HG03442 (cell line): ENCODE results near the gene VANGL2.

Experiments
- ATAC-seq: cut with Tn5 transposase; IDR thresholded peaks from one replicate; pipeline ENCODE4 v1.9.1; 2021; ENCODE audit warnings: mild to moderate bottlenecking, moderate library complexity; ENCODE audit not compliant: unreplicated experiment

VANGL2 gene

GRCh38 chr1:160400223-160400645 is at the start of gene VANGL2:
Gene VANGL2 (plus strand): TSS chr1:160400564. CDS start chr1:160415838, 15,274 bp downstream.
- ATAC-seq, result no peak

GRCh38 chr1:160351629-160352028 is 48.7 kb upstream of the VANGL2 start:
- no peak for ATAC-seq

- ATAC-seq, result no peak
Measured at GRCh38 chr1:160352555-160352954, 47.8 kb upstream of the VANGL2 start.

- no peak for ATAC-seq
Measured at GRCh38 chr1:160353223-160353622, 47.1 kb upstream of the VANGL2 start.

- ATAC-seq, result no peak
Measured at GRCh38 chr1:160354388-160354985, 45.9 kb upstream of the VANGL2 start.

- ATAC-seq, result no peak
Measured at GRCh38 chr1:160357286-160358002, 42.9 kb upstream of the VANGL2 start.

- ATAC-seq, result no peak
Measured at GRCh38 chr1:160358073-160358472, 42.3 kb upstream of the VANGL2 start.

GRCh38 chr1:160359559-160360226 is 40.7 kb upstream of the VANGL2 start:
- no peak for ATAC-seq

GRCh38 chr1:160360227-160360695 is 40.1 kb upstream of the VANGL2 start:
- ATAC-seq, result no peak

- no peak for ATAC-seq
Measured at GRCh38 chr1:160361199-160361598, 39.2 kb upstream of the VANGL2 start.

GRCh38 chr1:160361814-160362167 is 38.6 kb upstream of the VANGL2 start:
- ATAC-seq, result no peak

- no peak for ATAC-seq
Measured at GRCh38 chr1:160362168-160362957, 38.0 kb upstream of the VANGL2 start.

GRCh38 chr1:160363010-160363409 is 37.4 kb upstream of the VANGL2 start:
- ATAC-seq, result no peak

GRCh38 chr1:160363951-160364735 is 36.2 kb upstream of the VANGL2 start:
- no peak for ATAC-seq

GRCh38 chr1:160365325-160365724 is 35.0 kb upstream of the VANGL2 start:
- ATAC-seq, result no peak

- no peak for ATAC-seq
Measured at GRCh38 chr1:160366731-160367515, 33.4 kb upstream of the VANGL2 start, which contains the start of gene NHLH1. Gene NHLH1 (plus strand): TSS chr1:160367071. CDS start chr1:160370732, 3,661 bp downstream.

GRCh38 chr1:160367516-160367900 is 32.9 kb upstream of the VANGL2 start:
- no peak for ATAC-seq

- no peak for ATAC-seq
Measured at GRCh38 chr1:160367934-160368923, 32.1 kb upstream of the VANGL2 start.
